Suprapubic skin (tissue), 3 donors: ENCODE data around the gene SH3BP4.

Experiments
- CTCF ChIP-seq, 2 donors: fragments of 200-600 bp in 1 of 2; fragments of 450-650 bp in 1 of 2; sonication (generic) in 1 of 2; IDR thresholded peaks; one replicate each; pipeline ENCODE4 v1.5.1; 2016 to 2019; ENCODE audit warnings: antibody characterized with exemption in 2 of 2, mild to moderate bottlenecking in 1 of 2, moderate library complexity in 1 of 2
- EP300 ChIP-seq: sonication (generic); formaldehyde crosslinking; IDR thresholded peaks from one replicate; pipeline ENCODE4 v1.6.1; 2017; ENCODE audit warnings: antibody characterized with exemption

- TF ChIP-seq EP300 = no peak
- no peak for TF ChIP-seq CTCF (IDR thresholded peaks at IDR 0.05)
Observed at GRCh38 chr2:234981197-234982095, 29.6 kb downstream of the SH3BP4 start.
